AG04450 (cell line): ENCODE results near the gene KLHL29. TPM values are rescaled to one million over a fixed set of nuclear protein-coding genes. Genes with fewer than 3 reads are reported as not detected.

Experiments
- CTCF ChIA-PET: fragments of 300-600, 350-600 bp; formaldehyde crosslinking; extraction: SDS; loops from one replicate; lab custom pipeline; 2022; ENCODE audit warnings: antibody characterized with exemption, inconsistent platforms; lab: Charles Lee
- POLR2A ChIA-PET: fragments of 350-600 bp; formaldehyde crosslinking; extraction: SDS; loops from one replicate; lab custom pipeline; 2021; ENCODE audit warnings: antibody characterized with exemption, inconsistent platforms; lab: Yijun Ruan, JAX
- DNase-seq: peaks from one replicate; pipeline ENCODE4 v3.0.0-alpha.2; 2011; ENCODE audit warnings: low read depth, low spot score
- H3K27ac ChIP-seq: one replicate; pipeline ENCODE4 v1.5.1; 2012; ENCODE audit warnings: low read depth, low read length, control low read depth
- H3K27me3 ChIP-seq: one replicate; pipeline ENCODE4 v1.6.0; 2012; ENCODE audit warnings: low read length; ENCODE audit not compliant: control insufficient read depth, insufficient read depth
- H3K4me3 ChIP-seq: 2 replicates; pipeline ENCODE4 v1.5.1; 2011; ENCODE audit warnings: mild to moderate bottlenecking, low read depth, low read length, control low read depth
- H3K9me3 ChIP-seq: 2 replicates; pipeline ENCODE4 v1.5.1; 2012; ENCODE audit warnings: low read length; ENCODE audit not compliant: control insufficient read depth, insufficient read depth
- polyA plus RNA-seq: library from polyadenylated mRNA; depleted of rRNA; stranded (reverse); fragments of >200 nt; gene quantifications from 2 replicates; pipeline ENCODE4 v1.2.3, GENCODE V29; 2011
- TF ChIP-seq, protein P1 (sequence below): IDR thresholded peaks from 2 replicates; pipeline ENCODE4 v1.5.1; 2011; ENCODE audit warnings: low read depth, low read length, control low read depth, inconsistent platforms

The KLHL29 gene
- polyA plus RNA-seq, 1 experiment, result 3.6 TPM

DNA sequence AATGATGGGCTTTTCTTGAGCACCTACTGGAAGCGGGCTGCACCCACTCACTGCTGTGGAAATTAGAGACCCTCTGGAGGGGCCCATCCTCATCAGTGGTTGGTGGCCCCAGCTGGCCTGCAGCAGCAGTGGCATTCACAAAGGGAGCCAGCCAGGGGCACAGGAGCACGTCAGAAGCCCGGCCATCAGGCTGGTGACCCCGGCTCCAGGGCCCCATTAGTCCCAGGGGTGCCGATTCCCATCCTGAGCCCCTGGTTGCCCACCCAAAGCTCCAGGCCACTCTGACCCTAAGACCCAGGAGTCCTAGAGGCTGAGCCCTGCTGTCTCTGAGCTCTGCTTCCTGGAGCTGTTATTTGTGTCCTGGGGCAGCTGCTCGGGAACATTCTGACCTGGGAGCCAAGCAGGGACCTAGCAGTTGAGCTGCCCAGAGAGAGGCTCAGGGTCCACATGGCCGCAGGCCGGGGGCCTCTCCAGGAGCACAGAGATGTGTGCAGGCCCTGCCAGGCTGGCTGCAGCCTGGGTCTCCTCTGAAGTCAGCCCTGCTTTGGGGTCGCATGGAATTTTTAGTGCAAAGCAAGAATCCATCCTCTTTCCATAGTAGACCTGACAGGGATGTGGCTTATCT is 207.2 kb downstream of the KLHL29 start:
- ChIA-PET POLR2A (no interaction called here), CTCF (no interaction called here)
- TF ChIP-seq, protein P1, sequence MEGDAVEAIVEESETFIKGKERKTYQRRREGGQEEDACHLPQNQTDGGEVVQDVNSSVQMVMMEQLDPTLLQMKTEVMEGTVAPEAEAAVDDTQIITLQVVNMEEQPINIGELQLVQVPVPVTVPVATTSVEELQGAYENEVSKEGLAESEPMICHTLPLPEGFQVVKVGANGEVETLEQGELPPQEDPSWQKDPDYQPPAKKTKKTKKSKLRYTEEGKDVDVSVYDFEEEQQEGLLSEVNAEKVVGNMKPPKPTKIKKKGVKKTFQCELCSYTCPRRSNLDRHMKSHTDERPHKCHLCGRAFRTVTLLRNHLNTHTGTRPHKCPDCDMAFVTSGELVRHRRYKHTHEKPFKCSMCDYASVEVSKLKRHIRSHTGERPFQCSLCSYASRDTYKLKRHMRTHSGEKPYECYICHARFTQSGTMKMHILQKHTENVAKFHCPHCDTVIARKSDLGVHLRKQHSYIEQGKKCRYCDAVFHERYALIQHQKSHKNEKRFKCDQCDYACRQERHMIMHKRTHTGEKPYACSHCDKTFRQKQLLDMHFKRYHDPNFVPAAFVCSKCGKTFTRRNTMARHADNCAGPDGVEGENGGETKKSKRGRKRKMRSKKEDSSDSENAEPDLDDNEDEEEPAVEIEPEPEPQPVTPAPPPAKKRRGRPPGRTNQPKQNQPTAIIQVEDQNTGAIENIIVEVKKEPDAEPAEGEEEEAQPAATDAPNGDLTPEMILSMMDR, result no peak
- Histone ChIP-seq H3K4me3 (no peak overlapping the region), H3K9me3 (no peaks in the 10 kb centered on the region; the same call in 1 of the 2 replicates), H3K27ac (no peak overlapping the region), H3K27me3 (no peaks in the 10 kb centered on the region)
- DNase-seq, result no peak

DNA sequence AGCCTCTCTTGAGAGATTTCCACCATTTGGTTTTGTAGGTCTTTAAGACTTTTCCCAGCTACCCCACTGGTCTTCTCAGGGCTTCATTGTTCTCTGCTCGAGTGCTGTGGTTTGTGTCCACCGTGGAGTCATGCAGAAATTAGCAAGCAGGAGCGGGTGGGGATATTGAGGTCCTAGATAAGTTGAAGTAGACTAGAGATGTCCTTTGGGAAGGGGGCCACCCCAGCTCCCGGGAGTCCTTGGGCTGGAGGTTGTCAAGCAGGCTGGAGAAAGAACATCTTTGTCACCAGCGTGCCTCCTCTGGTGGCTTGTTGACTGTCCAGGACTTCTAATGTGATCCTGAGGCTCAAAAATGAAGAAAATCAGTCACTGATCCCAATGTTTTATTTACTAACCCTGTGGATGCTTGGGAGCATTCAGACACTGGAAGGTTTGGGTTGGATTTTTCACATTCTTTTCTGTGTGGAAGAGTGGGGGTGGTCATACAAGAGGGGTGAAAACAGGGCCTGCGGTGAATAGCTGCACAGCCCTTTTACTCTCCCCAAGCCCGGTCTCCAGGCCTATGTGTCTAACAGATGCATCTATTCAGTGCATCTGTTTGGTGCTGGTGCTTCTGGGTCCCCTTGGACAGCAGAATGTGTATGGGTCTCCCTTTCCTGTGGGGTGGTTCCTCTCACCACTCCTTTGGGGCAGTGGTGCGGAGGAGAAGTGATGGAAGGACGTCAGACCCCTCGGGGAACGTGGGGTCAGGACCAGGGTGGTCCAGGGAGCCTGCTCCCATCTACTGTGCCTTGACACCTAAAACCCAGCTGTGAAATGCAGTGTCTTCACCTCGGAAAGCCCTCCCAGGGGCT is 208.1 kb downstream of the KLHL29 start:
- ChIA-PET CTCF (no interaction called here), POLR2A (interaction anchor here (0.5 kb wide), 1 partner anchor 21 kb away, joined by 3 read pairs; no protein-coding TSS in a partner anchor)
- no peak overlapping the region for H3K27ac ChIP-seq
- DNase-seq, result no peak
- TF ChIP-seq, protein P1, result no peak
- H3K4me3 ChIP-seq, result no peak overlapping the region
- H3K27me3 ChIP-seq, result no peaks in the 10 kb centered on the region
- H3K9me3 ChIP-seq, result no peaks in the 10 kb centered on the region; the same call in 1 of the 2 replicates

DNA sequence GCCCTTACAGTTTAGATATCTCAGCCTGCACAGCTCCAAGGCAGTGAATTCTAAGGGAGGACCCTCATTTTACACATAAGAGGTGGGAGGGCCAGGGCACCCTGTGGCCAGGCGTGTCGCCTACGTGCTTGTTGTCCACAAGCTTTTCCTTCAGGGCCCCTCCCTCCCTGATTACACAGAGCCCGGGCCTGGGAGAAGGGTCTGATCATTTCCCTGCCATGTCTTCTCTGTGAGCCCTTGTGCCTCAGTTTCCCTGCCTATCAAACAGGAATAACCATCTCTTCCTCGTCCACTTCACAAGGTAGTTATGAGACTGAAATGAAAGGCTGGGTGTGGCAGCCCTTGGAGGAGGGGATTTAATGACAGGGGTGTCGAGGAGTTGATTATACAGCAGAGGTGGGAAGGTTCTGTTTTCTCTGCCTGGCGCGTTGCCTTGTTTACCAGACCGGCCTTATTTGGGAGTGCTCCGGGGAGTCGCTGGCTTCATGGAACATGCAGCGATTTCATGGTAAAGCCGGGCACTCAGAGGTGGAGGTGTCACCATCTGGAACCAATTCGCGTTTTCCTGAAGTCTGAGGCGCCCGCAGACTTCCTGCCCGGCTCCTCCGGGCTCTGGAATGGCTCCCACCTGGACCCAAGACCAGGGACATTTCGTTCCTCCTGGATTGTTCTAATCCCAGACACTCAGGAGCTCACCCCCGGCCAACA is 208.9 kb downstream of the KLHL29 start:
- DNase-seq, result no peak
- no peak overlapping the region for H3K27ac ChIP-seq

DNA sequence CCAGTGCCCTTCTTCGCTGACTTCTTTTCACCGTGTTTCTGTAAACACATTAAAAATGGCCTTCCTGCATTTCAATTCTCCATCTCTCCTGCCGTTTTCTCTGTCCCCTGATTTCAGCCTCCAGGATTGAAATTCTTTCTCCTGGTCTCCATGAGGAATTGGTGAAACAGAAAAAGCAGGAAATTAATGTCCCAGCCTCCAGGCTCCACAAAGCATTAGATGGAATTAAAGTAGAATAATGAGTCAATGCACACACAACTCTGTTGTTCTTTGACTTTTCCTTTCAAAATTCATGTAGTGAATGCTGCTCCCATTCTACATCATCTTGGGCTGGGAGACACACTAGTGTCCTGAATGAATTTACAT is 209.5 kb downstream of the KLHL29 start:
- no peak for DNase-seq
- no peaks in the 10 kb centered on the region for H3K27me3 ChIP-seq
- no peak overlapping the region for H3K4me3 ChIP-seq
- POLR2A ChIA-PET, result no interaction called here
- H3K9me3 ChIP-seq, result no peaks in the 10 kb centered on the region
- H3K27ac ChIP-seq, result no peak overlapping the region
- TF ChIP-seq, protein P1, result no peak
- CTCF ChIA-PET, result no interaction called here

More for the DNA sequence above, 208.9 kb downstream of the KLHL29 start:
- Histone ChIP-seq H3K4me3 (no peak overlapping the region), H3K27me3 (no peaks in the 10 kb centered on the region), H3K9me3 (no peaks in the 10 kb centered on the region; the same call in 1 of the 2 replicates)
- CTCF ChIA-PET, result no interaction called here
- POLR2A ChIA-PET, result interaction anchor here (0.5 kb wide), 1 partner anchor 20 kb away, joined by 3 read pairs; no protein-coding TSS in a partner anchor
- TF ChIP-seq, protein P1, result no peak
